Karpas-422 (cell line): ENCODE data around the gene FOXN4. TPM values are rescaled to one million over a fixed set of nuclear protein-coding genes. Genes with fewer than 3 reads are reported as not detected.

Experiments used
- DNase-seq: peaks from one replicate; pipeline ENCODE4 v3.0.0-alpha.2; 2015
- H2AFZ ChIP-seq: fragments of 200-600 bp; sonication (generic); 2 replicates; pipeline ENCODE4 v1.6.1; 2014; ENCODE audit warnings: antibody characterized with exemption, low read length, mixed read lengths
- H3K27ac ChIP-seq: fragments of 200-600 bp; sonication (generic); 2 replicates; pipeline ENCODE4 v1.5.1; 2014; ENCODE audit warnings: mild to moderate bottlenecking, low read length, moderate library complexity
- H3K27me3 ChIP-seq: fragments of 200-600 bp; sonication (generic); 2 replicates; pipeline ENCODE4 v1.6.1; 2014; ENCODE audit warnings: low read length, mixed read lengths
- H3K36me3 ChIP-seq: fragments of 200-600 bp; sonication (generic); 2 replicates; pipeline ENCODE4 v1.6.1; 2014; ENCODE audit warnings: low read length, mixed read lengths; ENCODE audit not compliant: insufficient read depth
- H3K4me1 ChIP-seq: fragments of 200-600 bp; sonication (generic); 2 replicates; pipeline ENCODE4 v1.6.1; 2014; ENCODE audit warnings: mild to moderate bottlenecking, low read length, mixed read lengths
- H3K4me2 ChIP-seq: fragments of 200-600 bp; sonication (generic); 2 replicates; pipeline ENCODE4 v1.6.1; 2014; ENCODE audit warnings: low read length, low read depth, mild to moderate bottlenecking; ENCODE audit not compliant: poor library complexity, severe bottlenecking
- H3K4me3 ChIP-seq: fragments of 200-600 bp; sonication (generic); 2 replicates; pipeline ENCODE4 v1.5.1; 2014; ENCODE audit warnings: mild to moderate bottlenecking, antibody characterized with exemption, low read length, mixed read lengths
- H3K79me2 ChIP-seq: fragments of 200-600 bp; sonication (generic); 2 replicates; pipeline ENCODE4 v1.6.1; 2014; ENCODE audit warnings: mild to moderate bottlenecking, low read length, mixed read lengths
- H3K9ac ChIP-seq: fragments of 200-600 bp; sonication (generic); 2 replicates; pipeline ENCODE4 v1.6.0; 2014; ENCODE audit warnings: low read length
- H3K9me2 ChIP-seq: fragments of 200-600 bp; sonication (generic), shearing (Covaris generic); replicated peaks from 2 replicates; pipeline ENCODE4 v1.6.0; 2014; ENCODE audit warnings: mild to moderate bottlenecking, low read length, moderate library complexity; ENCODE audit not compliant: insufficient read depth
- H3K9me3 ChIP-seq: fragments of 300-700, 200-600 bp; sonication (generic); 2 replicates; pipeline ENCODE4 v1.6.1; 2014; ENCODE audit warnings: low read length, mixed read lengths
- H4K20me1 ChIP-seq: fragments of 200-600 bp; sonication (generic); 2 replicates; pipeline ENCODE4 v1.6.1; 2014; ENCODE audit warnings: mild to moderate bottlenecking, antibody characterized with exemption, low read length, low read depth; ENCODE audit not compliant: insufficient read depth
- total RNA-seq: library from RNA; depleted of rRNA; stranded (reverse); fragments of >200 nt; shearing (Covaris generic); gene quantifications from 2 replicates; pipeline ENCODE4 v1.2.3, GENCODE V29; 2014; ENCODE audit warnings: low replicate concordance

FOXN4 gene
- total RNA-seq, 1 experiment from 2014 or later, result not detected

- no peaks in the 10 kb centered on the region for H3K4me1 ChIP-seq
- no peak overlapping the region for H3K27ac ChIP-seq
- peak; percentile 63 for DNase-seq
- no peak overlapping the region for H3K9ac ChIP-seq
- H4K20me1 ChIP-seq, result no peaks in the 10 kb centered on the region
- no peak overlapping the region for H3K4me3 ChIP-seq
- H2AFZ ChIP-seq, result no peak overlapping the region
- no peak overlapping the region for H3K4me2 ChIP-seq
- H3K36me3 ChIP-seq, result peaks cover 10% of the 10 kb centered on the region
- H3K27me3 ChIP-seq, result no peaks in the 10 kb centered on the region
- no peaks in the 10 kb centered on the region for H3K9me2 ChIP-seq
- H3K9me3 ChIP-seq, result 0 out of 2 replicates have a peak, but pooled peaks cover 3% of the 10 kb centered on the region
- H3K79me2 ChIP-seq, result no peaks in the 10 kb centered on the region
Measured at GRCh38 chr12:109255377-109255776, 53.7 kb downstream of the FOXN4 start.

DNA sequence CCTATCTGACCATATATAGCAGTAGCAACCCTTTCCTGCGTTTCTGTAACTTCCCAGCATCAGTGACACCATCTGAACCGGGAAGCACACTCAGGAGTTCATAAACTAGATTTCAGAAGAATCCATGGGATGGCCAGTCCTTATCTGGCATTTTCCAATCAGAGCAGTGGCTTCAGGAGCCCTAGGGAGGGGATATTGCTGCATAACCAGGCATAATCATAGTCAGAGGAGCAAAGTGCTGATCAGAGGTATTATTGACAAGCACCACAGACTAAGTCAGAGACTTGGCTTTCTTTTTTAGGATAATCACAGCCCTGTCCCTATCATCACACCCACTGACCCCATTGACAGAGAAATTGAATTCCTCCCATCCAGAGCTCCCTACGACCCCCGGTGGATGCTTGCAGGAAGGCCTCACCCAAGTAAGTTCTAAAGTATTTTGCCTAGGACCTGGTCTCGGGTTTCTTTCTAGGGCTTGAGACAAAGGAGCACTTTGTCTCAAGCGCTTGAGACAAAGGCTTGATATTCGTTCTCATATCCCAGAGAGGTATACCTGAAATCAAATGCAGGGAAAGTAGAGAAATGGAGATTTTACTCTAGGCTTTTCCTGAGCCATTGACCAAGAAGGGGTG, 55.1 kb downstream of the FOXN4 start:
- H3K79me2 ChIP-seq, result no peaks in the 10 kb centered on the region
- 0 out of 2 replicates have a peak, but pooled peaks cover 3% of the 10 kb centered on the region for H3K9me3 ChIP-seq
- H3K36me3 ChIP-seq, result peaks cover 10% of the 10 kb centered on the region
- no peak overlapping the region for H3K9ac ChIP-seq
- H3K27ac ChIP-seq, result no peak overlapping the region
- no peaks in the 10 kb centered on the region for H3K9me2 ChIP-seq
- no peaks in the 10 kb centered on the region for H3K4me1 ChIP-seq
- H3K27me3 ChIP-seq, result no peaks in the 10 kb centered on the region
- no peak overlapping the region for H2AFZ ChIP-seq
- H3K4me3 ChIP-seq, result no peak overlapping the region
- no peaks in the 10 kb centered on the region for H4K20me1 ChIP-seq
- H3K4me2 ChIP-seq, result no peak overlapping the region
- no peak for DNase-seq

GRCh38 chr12:109252799-109253198, 56.3 kb downstream of the FOXN4 start:
- Histone ChIP-seq H4K20me1 (no peaks in the 10 kb centered on the region), H3K9me3 (0 out of 2 replicates have a peak, but pooled peaks cover 3% of the 10 kb centered on the region), H3K9ac (no peak overlapping the region), H3K9me2 (no peaks in the 10 kb centered on the region), H3K27me3 (no peaks in the 10 kb centered on the region), H3K4me1 (no peaks in the 10 kb centered on the region), H3K79me2 (no peaks in the 10 kb centered on the region), H3K27ac (no peak overlapping the region), H3K4me2 (no peak overlapping the region), H3K4me3 (no peak overlapping the region), H2AFZ (no peak overlapping the region), H3K36me3 (peaks cover 10% of the 10 kb centered on the region)
- DNase-seq, result no peak

GRCh38 chr12:109250523-109250922, 58.6 kb downstream of the FOXN4 start:
- Histone ChIP-seq H3K4me3 (no peak overlapping the region), H3K36me3 (peaks cover 10% of the 10 kb centered on the region), H3K9me3 (0 out of 2 replicates have a peak, but pooled peaks cover 3% of the 10 kb centered on the region), H3K9ac (no peak overlapping the region), H3K79me2 (no peaks in the 10 kb centered on the region), H3K27ac (no peak overlapping the region), H3K4me1 (no peaks in the 10 kb centered on the region), H3K9me2 (no peaks in the 10 kb centered on the region), H3K27me3 (no peaks in the 10 kb centered on the region), H4K20me1 (no peaks in the 10 kb centered on the region), H2AFZ (no peak overlapping the region), H3K4me2 (no peak overlapping the region)
- DNase-seq, result no peak

DNA sequence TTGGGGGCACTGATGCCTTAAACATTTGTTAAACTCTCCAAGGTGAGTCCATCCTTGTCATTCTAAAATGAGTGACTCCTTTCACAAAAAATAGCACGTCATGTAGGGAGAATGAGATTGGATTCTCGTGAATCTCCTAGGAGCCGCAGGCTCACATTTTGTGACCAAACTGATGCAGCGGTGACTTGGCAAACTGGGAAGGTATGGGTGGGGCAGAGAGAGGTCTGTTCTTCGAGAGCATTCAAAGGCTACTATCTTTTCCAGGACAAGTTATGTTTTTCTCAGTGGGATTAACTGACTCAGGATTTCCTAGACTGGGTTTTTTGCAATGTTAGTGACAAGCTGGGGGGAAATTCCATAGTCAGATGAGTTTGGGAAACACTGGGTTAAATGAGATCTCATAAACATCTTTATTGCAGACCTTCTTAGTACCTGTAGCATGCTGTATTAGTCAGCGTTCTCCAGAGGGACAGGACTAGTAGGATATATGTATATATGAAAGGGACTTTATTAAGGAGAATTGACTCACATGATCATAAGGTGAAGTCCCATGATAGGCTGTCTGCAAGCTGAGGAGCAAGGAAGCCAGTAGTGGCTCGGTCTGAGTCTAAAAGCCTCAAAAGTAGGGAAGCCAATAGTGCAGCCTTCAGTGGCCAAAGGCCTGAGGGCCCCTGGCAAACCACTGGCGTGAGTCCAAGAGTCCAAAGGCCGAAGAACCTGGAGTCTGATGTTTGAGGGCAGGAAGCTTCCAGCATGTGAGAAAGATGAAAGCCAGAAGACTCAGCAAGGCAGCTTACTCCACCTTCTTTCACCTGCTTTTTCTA, 61.0 kb downstream of the FOXN4 start:
- no peaks in the 10 kb centered on the region for H3K9me2 ChIP-seq
- H3K36me3 ChIP-seq, result no peaks in the 10 kb centered on the region
- no peak overlapping the region for H3K9ac ChIP-seq
- no peak overlapping the region for H3K4me3 ChIP-seq
- no peaks in the 10 kb centered on the region for H3K79me2 ChIP-seq
- H3K4me1 ChIP-seq, result no peaks in the 10 kb centered on the region
- no peak overlapping the region for H3K27ac ChIP-seq
- H2AFZ ChIP-seq, result no peak overlapping the region
- H3K4me2 ChIP-seq, result no peak overlapping the region
- DNase-seq, result no peak
- no peaks in the 10 kb centered on the region for H3K9me3 ChIP-seq
- H3K27me3 ChIP-seq, result no peaks in the 10 kb centered on the region
- H4K20me1 ChIP-seq, result no peaks in the 10 kb centered on the region

- Histone ChIP-seq H3K4me1 (no peaks in the 10 kb centered on the region), H2AFZ (no peak overlapping the region), H3K9me3 (no peaks in the 10 kb centered on the region), H3K4me3 (no peak overlapping the region), H3K79me2 (no peaks in the 10 kb centered on the region), H3K4me2 (no peak overlapping the region), H3K9me2 (no peaks in the 10 kb centered on the region), H3K9ac (no peak overlapping the region), H3K27me3 (no peaks in the 10 kb centered on the region), H3K36me3 (no peaks in the 10 kb centered on the region), H4K20me1 (no peaks in the 10 kb centered on the region), H3K27ac (no peak overlapping the region)
- no peak for DNase-seq
Measured at GRCh38 chr12:109246221-109246620, 62.9 kb downstream of the FOXN4 start.

DNA sequence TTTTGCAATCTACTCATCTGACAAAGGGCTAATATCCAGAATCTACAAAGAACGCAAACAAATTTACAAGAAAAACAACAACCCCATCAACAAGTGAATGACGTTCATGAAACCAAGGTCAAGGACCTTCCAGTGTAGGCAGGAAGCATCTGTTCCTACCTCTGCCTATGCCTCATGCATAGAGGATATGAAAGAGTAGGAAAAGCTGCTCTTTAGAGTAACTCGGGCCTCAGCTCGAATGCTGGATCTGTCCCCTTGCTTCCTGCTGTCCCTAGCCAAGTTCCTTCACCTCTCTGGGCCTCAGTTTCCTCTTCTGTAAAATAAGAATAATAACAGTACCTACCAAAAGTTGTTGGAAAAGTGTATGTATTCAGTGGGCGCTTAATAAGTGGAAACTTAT, 65.0 kb downstream of the FOXN4 start:
- Histone ChIP-seq H3K27ac (no peak overlapping the region), H3K9me3 (no peaks in the 10 kb centered on the region), H3K9me2 (no peaks in the 10 kb centered on the region), H2AFZ (no peak overlapping the region), H3K4me1 (no peaks in the 10 kb centered on the region), H4K20me1 (no peaks in the 10 kb centered on the region), H3K9ac (no peak overlapping the region), H3K4me2 (no peak overlapping the region), H3K79me2 (no peaks in the 10 kb centered on the region), H3K36me3 (no peaks in the 10 kb centered on the region), H3K27me3 (no peaks in the 10 kb centered on the region), H3K4me3 (no peak overlapping the region)
- DNase-seq, result no peak

DNA sequence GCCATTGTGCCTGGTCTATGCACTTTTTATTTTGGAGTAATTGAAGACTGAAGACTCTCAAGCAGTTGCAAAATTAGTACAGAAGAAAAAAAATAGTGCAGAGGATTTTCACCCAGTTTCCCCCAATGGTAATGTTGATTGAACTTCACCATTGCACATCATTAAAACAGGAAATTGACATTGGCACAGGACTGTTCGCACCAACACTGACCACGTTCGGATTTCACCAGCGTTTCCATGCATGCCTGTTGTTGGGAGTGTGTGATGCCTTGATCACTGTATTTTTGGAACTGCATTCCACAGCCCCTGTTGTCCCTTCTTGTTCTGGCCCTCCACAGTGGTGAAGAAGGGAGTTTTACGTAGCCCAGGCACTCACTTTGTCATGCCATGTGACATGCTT, 67.1 kb downstream of the FOXN4 start:
- Histone ChIP-seq H2AFZ (no peak overlapping the region), H3K4me2 (no peak overlapping the region), H3K9me3 (no peaks in the 10 kb centered on the region), H3K36me3 (no peaks in the 10 kb centered on the region), H3K27ac (no peak overlapping the region), H3K9me2 (no peaks in the 10 kb centered on the region), H4K20me1 (no peaks in the 10 kb centered on the region), H3K4me3 (no peak overlapping the region), H3K9ac (no peak overlapping the region), H3K4me1 (no peaks in the 10 kb centered on the region), H3K27me3 (no peaks in the 10 kb centered on the region), H3K79me2 (no peaks in the 10 kb centered on the region)
- DNase-seq, result no peak
